HG03280 (cell line): ENCODE measurements around the gene PLEKHG5.
A peak's percentile ranks its signal among the peaks of the same experiment; 100 is the strongest.

Experiments used
- ATAC-seq: cut with Tn5 transposase; IDR thresholded peaks from one replicate; pipeline ENCODE4 v1.9.1; 2021; ENCODE audit warnings: mild to moderate bottlenecking, moderate library complexity; ENCODE audit not compliant: unreplicated experiment

PLEKHG5 gene

GRCh38 chr1:6477039-6477820 is 14.2 kb downstream of the PLEKHG5 start:
- ATAC-seq: no peak

DNA sequence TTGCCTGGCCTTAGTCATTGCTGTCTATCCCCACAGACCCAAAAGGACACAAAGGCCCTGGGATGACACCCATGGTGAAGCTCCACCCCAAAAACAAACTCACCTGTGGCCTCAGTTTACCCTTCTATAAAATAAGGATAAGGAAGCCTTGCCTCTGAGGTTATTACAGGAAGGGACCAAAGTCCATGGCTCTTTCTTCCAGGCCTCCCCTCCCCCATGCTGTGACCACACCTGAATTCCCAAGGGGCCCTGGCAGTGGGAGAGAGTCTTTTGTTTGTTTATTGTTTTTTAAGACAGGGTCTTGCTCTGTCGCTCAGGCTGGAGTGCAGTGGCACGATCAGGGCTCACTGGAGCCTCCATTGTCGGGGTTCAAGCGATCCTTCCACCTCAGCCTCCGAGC is 15.0 kb downstream of the PLEKHG5 start:
- ATAC-seq: no peak

GRCh38 chr1:6475381-6476133 is 15.9 kb downstream of the PLEKHG5 start:
- ATAC-seq: peak; percentile 80

GRCh38 chr1:6474815-6475282 is 16.6 kb downstream of the PLEKHG5 start:
- no peak for ATAC-seq

- no peak for ATAC-seq
Measured at GRCh38 chr1:6473974-6474814, 17.3 kb downstream of the PLEKHG5 start.

DNA sequence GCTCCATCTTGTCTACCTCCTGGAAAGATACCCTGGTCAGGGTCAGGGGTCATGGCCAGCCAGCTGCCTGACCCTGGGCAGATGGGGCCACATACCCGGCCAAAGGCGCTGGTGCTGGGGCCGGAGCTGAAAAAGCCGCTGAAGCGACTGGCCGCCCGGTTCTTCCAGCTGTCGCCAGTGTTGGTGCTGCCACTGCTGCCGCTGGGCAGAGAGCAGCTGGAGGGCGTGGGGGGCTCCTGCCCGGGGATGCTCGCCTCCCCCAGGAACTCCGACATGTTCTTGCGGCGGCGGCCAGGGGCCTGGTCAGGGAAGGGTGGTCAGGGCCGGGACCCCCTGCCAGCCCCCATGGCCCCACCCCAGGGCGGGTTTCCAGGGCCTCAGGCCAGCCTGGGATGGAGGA is 18.3 kb downstream of the PLEKHG5 start:
- no peak for ATAC-seq

GRCh38 chr1:6472391-6472790 is 19.1 kb downstream of the PLEKHG5 start:
- ATAC-seq: no peak

GRCh38 chr1:6471970-6472368 is 19.5 kb downstream of the PLEKHG5 start:
- ATAC-seq: no peak

DNA sequence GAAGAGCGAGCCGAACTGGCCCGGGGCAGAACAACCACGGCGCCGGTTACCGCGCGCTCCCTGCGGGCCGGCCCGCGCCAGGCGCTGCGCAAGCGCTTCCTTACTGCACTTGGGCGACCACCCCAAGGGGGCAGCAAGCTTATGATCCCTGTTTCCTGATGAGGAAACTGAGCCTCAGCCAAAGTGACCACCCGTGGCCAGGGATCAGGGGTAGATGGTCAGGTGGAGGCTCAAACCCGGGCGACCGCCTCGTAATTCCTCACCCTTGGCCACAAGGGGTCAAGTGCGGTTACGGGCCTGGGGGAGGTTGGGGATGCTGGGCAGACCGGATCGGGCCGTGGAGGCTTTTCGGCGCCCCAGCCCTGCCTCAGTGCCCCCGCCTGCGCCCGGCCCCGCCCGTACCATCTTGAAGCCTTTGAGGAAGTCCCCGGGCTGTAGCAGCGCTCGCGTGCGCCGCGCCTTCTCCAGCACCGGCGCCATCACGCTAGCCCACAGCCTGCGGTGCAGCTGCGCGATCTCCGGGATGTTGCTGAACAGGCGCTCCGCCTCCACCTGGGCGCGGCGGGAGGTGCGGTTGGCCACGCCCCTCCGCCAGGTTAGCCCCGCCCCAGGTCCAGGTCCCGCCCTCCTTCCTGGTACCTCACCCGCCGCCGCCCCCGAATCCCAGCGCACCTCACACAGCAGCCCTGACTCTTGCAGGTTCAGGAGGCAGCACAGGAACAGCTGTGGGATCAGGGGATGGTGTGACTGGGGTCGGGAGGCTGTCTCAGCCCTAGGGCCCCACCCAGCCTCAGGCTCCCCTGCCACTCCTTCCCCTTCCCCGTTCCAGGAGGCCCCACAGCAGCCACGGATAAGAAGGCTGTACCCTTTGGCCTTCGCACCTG is 20.1 kb downstream of the PLEKHG5 start:
- no peak for ATAC-seq

DNA sequence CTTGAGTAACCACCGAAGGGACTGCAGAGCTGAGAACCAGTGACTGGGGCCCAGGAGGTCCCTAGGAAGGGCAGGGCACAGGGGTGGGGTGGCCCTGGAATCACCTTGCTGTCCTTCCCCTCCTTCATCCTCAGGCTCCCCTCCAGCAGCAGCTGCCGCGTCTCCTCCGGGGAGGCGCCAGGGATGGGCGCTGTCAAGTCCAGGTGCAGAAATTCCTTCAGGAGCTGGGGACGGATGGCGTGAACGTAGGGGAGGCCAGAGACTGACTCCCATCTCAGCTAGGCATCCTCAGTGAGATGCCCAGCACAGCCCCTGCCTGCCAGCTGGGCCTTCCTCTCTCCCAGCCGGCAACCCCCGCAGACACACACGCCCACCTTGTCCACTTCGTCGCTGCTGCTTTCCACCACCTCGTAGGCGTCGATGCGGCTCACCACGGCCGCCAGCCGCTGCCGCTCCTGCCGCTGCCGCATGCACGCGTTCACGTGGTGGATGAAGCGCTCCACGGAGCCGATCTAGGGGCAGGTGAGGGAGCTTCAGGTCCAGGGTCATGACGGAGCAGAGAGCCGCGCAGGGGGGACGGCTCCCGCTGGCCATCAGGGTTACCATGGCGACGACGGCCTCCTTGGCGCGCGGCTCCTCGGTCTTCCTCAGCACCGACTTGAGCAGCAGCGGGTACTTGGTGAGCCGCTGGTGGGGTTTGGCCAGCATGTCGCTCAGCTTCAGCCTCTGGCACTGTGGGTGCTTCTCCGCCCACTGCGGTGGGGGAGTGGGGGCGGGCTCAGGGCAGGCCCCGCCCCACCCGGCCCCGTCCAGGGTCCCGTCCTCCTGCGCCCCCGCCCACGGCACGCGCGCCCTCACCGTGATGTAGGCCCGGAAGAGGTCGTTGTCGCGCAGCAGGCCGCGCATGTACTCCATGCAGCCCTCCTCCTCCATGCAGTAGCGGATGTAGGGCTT is 21.1 kb downstream of the PLEKHG5 start:
- ATAC-seq: no peak

- no peak for ATAC-seq
Measured at GRCh38 chr1:6468729-6469461, 22.6 kb downstream of the PLEKHG5 start.

DNA sequence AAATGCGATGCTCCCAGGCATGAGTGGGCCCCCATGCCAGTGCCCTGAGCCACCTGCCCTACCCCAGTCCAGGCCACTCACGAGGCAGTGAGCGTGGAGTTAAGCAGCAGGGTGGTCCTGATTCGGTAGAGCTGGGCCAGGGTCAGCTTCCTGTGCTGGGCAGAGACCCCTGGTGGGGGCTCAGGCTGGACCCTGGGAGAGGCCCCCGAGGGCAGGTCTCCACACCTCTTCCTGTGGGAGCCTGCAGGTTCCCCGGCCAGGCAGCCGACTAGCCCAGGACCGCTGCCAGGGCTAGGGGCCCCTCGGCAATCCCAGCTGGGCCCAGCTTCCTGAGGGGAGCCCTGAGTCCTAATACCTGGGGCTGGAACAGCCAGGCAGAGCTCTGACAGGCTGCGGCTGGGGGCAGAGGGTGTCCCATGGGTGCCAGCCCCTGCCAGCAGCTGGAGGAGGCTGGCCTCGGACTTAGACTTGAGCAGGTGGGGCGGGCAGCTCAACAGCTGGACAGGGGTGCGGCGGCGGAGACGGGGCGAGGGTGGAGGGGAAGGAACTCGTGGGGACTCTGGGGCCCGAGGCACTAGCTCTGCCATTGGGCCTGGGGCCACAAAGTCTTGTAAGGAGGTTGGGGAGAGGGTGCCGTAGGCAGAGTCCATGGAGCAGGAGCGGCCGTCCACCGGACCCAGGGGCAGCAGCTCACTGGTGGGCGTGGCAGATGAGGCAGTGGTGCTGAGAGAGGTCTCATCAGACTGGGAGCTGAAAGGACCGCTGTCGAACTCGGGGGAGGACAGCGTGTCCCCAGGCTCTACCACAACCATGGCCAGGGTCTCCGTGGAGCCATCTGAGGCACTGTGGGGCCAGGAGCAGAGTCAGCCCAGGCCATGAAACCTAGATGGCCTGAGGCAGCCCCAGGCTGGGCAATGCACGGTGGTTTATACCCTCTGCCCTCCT is 23.5 kb downstream of the PLEKHG5 start:
- no peak for ATAC-seq

DNA sequence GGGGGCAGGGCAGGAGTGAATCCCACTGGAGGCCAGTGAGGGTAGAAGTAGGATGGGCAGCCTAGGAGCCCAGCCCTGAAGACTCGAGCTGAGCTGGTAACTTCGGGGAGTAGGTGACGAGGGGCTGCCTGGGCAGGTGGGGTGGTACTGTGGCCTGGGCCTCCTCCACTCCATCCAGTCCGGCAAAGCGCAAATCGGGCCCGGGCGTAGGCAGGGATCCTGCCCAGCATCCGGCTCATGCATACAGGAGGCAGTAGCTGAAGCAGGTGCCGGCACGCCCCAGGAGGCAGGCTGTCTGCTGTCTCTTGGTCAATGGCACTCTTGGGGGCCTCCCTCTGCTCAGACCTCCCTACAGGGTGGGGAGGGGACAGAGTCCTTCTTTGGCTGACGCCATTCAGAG is 24.2 kb downstream of the PLEKHG5 start:
- ATAC-seq: no peak

GRCh38 chr1:6466751-6467150 is 24.7 kb downstream of the PLEKHG5 start:
- no peak for ATAC-seq

- no peak for ATAC-seq
Measured at GRCh38 chr1:6466023-6466422, 25.4 kb downstream of the PLEKHG5 start, which contains the start of gene TNFRSF25. Gene TNFRSF25 (minus strand): TSS chr1:6466173. CDS start chr1:6466107, 66 bp downstream.

- ATAC-seq: no peak
Measured at GRCh38 chr1:6465461-6466005, 25.9 kb downstream of the PLEKHG5 start.

- ATAC-seq: no peak
Measured at GRCh38 chr1:6464915-6465314, 26.6 kb downstream of the PLEKHG5 start.
